Endothelial cell of umbilical vein (primary cell): Measurements from ENCODE around the gene COL4A1. TPM values are rescaled to one million over a fixed set of nuclear protein-coding genes. Genes with fewer than 3 reads are reported as not detected.

Experiments
- BruUV-seq: library from RNA; stranded (reverse); fragments of 400-500 nt; replicated peaks from 2 replicates; lab custom pipeline; 2021; lab: Mats Ljungman, UMichigan
- CTCF ChIA-PET: fragments of 300-600, 350-600 bp; sonication (Branson Sonifier 250); formaldehyde crosslinking; loops from one replicate; lab custom pipeline; 2021; ENCODE audit warnings: antibody characterized with exemption, inconsistent platforms; lab: Charles Lee
- POLR2A ChIA-PET: fragments of 300-600, 350-600 bp; sonication (Branson Sonifier 250); formaldehyde crosslinking; loops from one replicate; lab custom pipeline; 2021; ENCODE audit warnings: antibody characterized with exemption, inconsistent platforms; lab: Charles Lee
- DNase-seq: peaks from one replicate; pipeline ENCODE4 v3.0.0-alpha.2; 2011; ENCODE audit warnings: low read depth, low spot score
- FAIRE-seq: peaks from 2 replicates; lab custom pipeline; 2011; peaks lifted over from hg19 to GRCh38; lab: Jason Lieb, UNC
- H2AFZ ChIP-seq: 2 replicates; pipeline ENCODE4 v1.6.0; 2012; ENCODE audit warnings: low read depth, low read length, control low read depth, inconsistent platforms
- H3K27ac ChIP-seq: 2 replicates; pipeline ENCODE4 v1.5.1; 2011; ENCODE audit warnings: low read depth, mild to moderate bottlenecking, control low read depth, low read length, moderate library complexity; ENCODE audit not compliant: insufficient read depth
- H3K27me3 ChIP-seq, 2 experiments: 2 replicates each; pipeline versions ENCODE4 v1.6.0 to v1.6.1; 2011; ENCODE audit warnings: low read length in 2 of 2, mixed read lengths in 1 of 2; ENCODE audit not compliant: control insufficient read depth in 2 of 2, insufficient read depth in 2 of 2
- H3K36me3 ChIP-seq, 2 experiments: 2 replicates in 1 of 2; 3 replicates in 1 of 2; pipeline ENCODE4 v1.5.1; 2011; ENCODE audit warnings: low read length in 2 of 2, mild to moderate bottlenecking in 1 of 2, moderate library complexity in 1 of 2; ENCODE audit not compliant: control insufficient read depth in 2 of 2, insufficient read depth in 2 of 2; ENCODE audit errors: extremely low read depth in 1 of 2
- H3K4me1 ChIP-seq: 3 replicates; pipeline ENCODE4 v1.5.1; 2011; ENCODE audit warnings: mild to moderate bottlenecking, low read length; ENCODE audit not compliant: control insufficient read depth, insufficient read depth; ENCODE audit errors: extremely low read depth
- H3K4me2 ChIP-seq: 2 replicates; pipeline ENCODE4 v1.6.1; 2011; ENCODE audit warnings: low read length, control low read depth, mixed read lengths; ENCODE audit not compliant: insufficient read depth
- H3K4me3 ChIP-seq, 3 experiments: fragments of 200-600 bp in 1 of 3; sonication (generic), shearing (Covaris generic) in 1 of 3; replicated peaks in 1 of 3; 2 replicates each; pipeline ENCODE4 v1.5.1; 2011 to 2016; ENCODE audit warnings: control low read depth in 3 of 3, low read length in 3 of 3, mild to moderate bottlenecking in 2 of 3, inconsistent platforms in 1 of 3, low read depth in 1 of 3, moderate library complexity in 1 of 3; ENCODE audit not compliant: insufficient read depth in 1 of 3
- H3K79me2 ChIP-seq: 2 replicates; pipeline ENCODE4 v1.6.0; 2012; ENCODE audit warnings: low read length, inconsistent platforms; ENCODE audit not compliant: control insufficient read depth, insufficient read depth
- H3K9ac ChIP-seq: replicated peaks from 2 replicates; pipeline ENCODE3; 2011; ENCODE audit warnings: low read length, control low read depth; ENCODE audit not compliant: insufficient read depth; ENCODE audit errors: extremely low read depth
- H3K9me1 ChIP-seq: replicated peaks from 3 replicates; pipeline ENCODE4 v1.6.0; 2011; ENCODE audit warnings: mild to moderate bottlenecking, low read length; ENCODE audit not compliant: control insufficient read depth, insufficient read depth; ENCODE audit errors: extremely low read depth
- H3K9me3 ChIP-seq: replicated peaks from 2 replicates; pipeline ENCODE4 v1.5.1; 2012; ENCODE audit warnings: low read length, inconsistent platforms; ENCODE audit not compliant: control insufficient read depth, insufficient read depth
- H4K20me1 ChIP-seq: replicated peaks from 2 replicates; pipeline ENCODE3; 2011; ENCODE audit warnings: mild to moderate bottlenecking, low read length; ENCODE audit not compliant: control insufficient read depth, insufficient read depth; ENCODE audit errors: extremely low read depth
- CTCF ChIP-seq, 2 donors: IDR thresholded peaks; 1 replicate in 1 of 2; 2 replicates in 1 of 2; pipeline ENCODE4 v1.5.1; 2011; ENCODE audit warnings: low read length in 2 of 2, mild to moderate bottlenecking in 2 of 2, moderate library complexity in 2 of 2, control low read depth in 1 of 2, inconsistent platforms in 1 of 2, low read depth in 1 of 2; ENCODE audit not compliant: insufficient read depth in 1 of 2; ENCODE audit errors: extremely low read depth in 1 of 2
- EZH2 ChIP-seq: IDR thresholded peaks from 2 replicates; pipeline ENCODE4 v1.6.1; 2012; ENCODE audit warnings: borderline replicate concordance, low read depth, mild to moderate bottlenecking, moderate library complexity, low read length, inconsistent platforms; ENCODE audit not compliant: severe bottlenecking
- FOS ChIP-seq: IDR thresholded peaks from 2 replicates; pipeline ENCODE4 v1.6.1; 2011; ENCODE audit warnings: mild to moderate bottlenecking, low read length, moderate library complexity, borderline replicate concordance; ENCODE audit not compliant: insufficient read depth
- GATA2 ChIP-seq: IDR thresholded peaks from 2 replicates; pipeline ENCODE4 v1.7.0; 2011; ENCODE audit warnings: low read depth, mild to moderate bottlenecking, moderate library complexity, mixed read lengths, low read length; ENCODE audit not compliant: insufficient read length, insufficient read depth
- JUN ChIP-seq: IDR thresholded peaks from 2 replicates; pipeline ENCODE4 v1.6.1; 2011; ENCODE audit warnings: borderline replicate concordance, low read depth; ENCODE audit not compliant: insufficient read length, insufficient read depth
- MAX ChIP-seq: IDR thresholded peaks from 2 replicates; pipeline ENCODE4 v1.6.1; 2011; ENCODE audit not compliant: insufficient read depth, insufficient read length
- MYC ChIP-seq: IDR thresholded peaks from one replicate; pipeline ENCODE4 v1.6.1; 2011; ENCODE audit warnings: mild to moderate bottlenecking, low read depth, low read length
- POLR2A ChIP-seq: IDR thresholded peaks from 2 replicates; pipeline ENCODE4 v1.6.1; 2012; ENCODE audit warnings: low read depth, mild to moderate bottlenecking, control low read depth, low read length
- POLR2AphosphoS5 ChIP-seq: IDR thresholded peaks from 2 replicates; pipeline ENCODE4 v1.6.1; 2012; ENCODE audit warnings: low read depth, mild to moderate bottlenecking, control low read depth, low read length, moderate library complexity; ENCODE audit not compliant: insufficient read depth
- dilution Hi-C: fragments of 300-500 bp; cut with MboI; formaldehyde crosslinking; loops from one replicate; pipeline ENCODE4 v1.15.0; 2019; ENCODE audit warnings: low sequenced_read_pairs; ENCODE audit not compliant: extremely low pct_ligation_motif_present
- intact Hi-C: fragments of 100-400 bp; cut with micrococcal nuclease; formaldehyde crosslinking; loops from one replicate; pipeline ENCODE4 v1.10.0; 2022
- polyA plus RNA-seq, 4 experiments: library from polyadenylated mRNA; depleted of rRNA in 3 of 4; stranded (reverse) in 3 of 4; unstranded in 1 of 4; fragments of >200 nt; gene quantifications; 2 replicates each; pipeline versions ENCODE4 v1.2.1 to v1.2.3, GENCODE V29; 2011 to 2012; ENCODE audit warnings: missing spikeins in 1 of 4
- total RNA-seq: library from RNA; stranded (reverse); gene quantifications from 2 replicates; pipeline ENCODE4 v1.2.3, GENCODE V29; 2021

The COL4A1 gene
- total and polyA plus RNA-seq, 2 donors (not counting 3 experiments of a cell fraction or from before 2014, with no cell fraction given) = 384 to 1,119 TPM

DNA sequence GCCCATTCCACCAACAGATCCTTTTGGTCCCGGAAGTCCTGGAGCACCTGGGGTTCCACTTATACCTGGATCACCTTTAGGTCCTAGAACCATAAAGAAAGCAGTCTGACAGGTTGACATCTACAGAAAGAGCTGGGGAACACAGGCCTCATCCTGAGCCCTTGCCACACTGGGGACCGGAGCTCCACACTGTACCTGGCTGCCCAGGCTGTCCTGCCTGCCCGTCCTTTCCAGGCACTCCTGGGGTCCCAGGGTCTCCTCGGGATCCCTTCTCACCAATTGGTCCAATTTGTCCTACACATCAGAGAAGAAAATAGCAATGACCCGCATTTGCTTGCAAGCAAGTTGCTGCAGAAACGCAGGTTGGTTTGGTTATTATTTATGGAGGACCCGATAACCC lies 130.5 kb downstream of the COL4A1 start:
- ChIA-PET CTCF (no interaction called here), POLR2A (no interaction called here)
- no peaks in the 10 kb centered on the region for H3K79me2 ChIP-seq
- H3K4me3 ChIP-seq = no peak overlapping the region
- no peak overlapping the region for H3K9ac ChIP-seq
- intact Hi-C loops = no loop called here
- H3K4me1 ChIP-seq = no peaks in the 10 kb centered on the region
- H3K9me1 ChIP-seq = no peaks in the 10 kb centered on the region
- no peaks in the 10 kb centered on the region for H4K20me1 ChIP-seq
- DNase-seq (no peak), FAIRE-seq (no peak)
- dilution Hi-C loops = no loop called here
- no peak overlapping the region for H3K4me2 ChIP-seq
- no peak for TF ChIP-seq POLR2AphosphoS5
- TF ChIP-seq MYC = no peak
- TF ChIP-seq POLR2A = no peak
- no peak for TF ChIP-seq MAX
- no peak for TF ChIP-seq JUN
- no peak for TF ChIP-seq FOS
- no peak for TF ChIP-seq GATA2
- TF ChIP-seq EZH2 = no peak
- no peak for TF ChIP-seq CTCF (IDR thresholded peaks at IDR 0.05; ENCODE audit: extremely low read depth in 1 of 2, insufficient read depth in 1 of 2, low read depth in 1 of 2, low read length in 2 of 2)
- no peak overlapping the region for H3K27ac ChIP-seq
- H3K9me3 ChIP-seq = no peaks in the 10 kb centered on the region
- peaks cover 56 to 63% of the 10 kb centered on the region in 2 experiments for H3K36me3 ChIP-seq
- H2AFZ ChIP-seq = no peak overlapping the region
- H3K27me3 ChIP-seq = no peaks in the 10 kb centered on the region
- no TSS peak for BruUV-seq
